Colonic mucosa (tissue), 4 donors: Measurements from ENCODE around the gene AMZ1. TPM values are rescaled to one million over a fixed set of nuclear protein-coding genes. Genes with fewer than 3 reads are reported as not detected.

Experiments
- DNase-seq: peaks from one replicate; pipeline ENCODE4 v3.0.0-alpha.2; 2020
- H3K27ac ChIP-seq: fragments of 200-600 bp; one replicate; pipeline ENCODE4 v1.8.0; 2021
- H3K27me3 ChIP-seq: fragments of 200-600 bp; one replicate; pipeline ENCODE4 v1.8.0; 2021
- H3K36me3 ChIP-seq: fragments of 200-600 bp; one replicate; pipeline ENCODE4 v1.8.0; 2021
- H3K4me1 ChIP-seq: fragments of 200-600 bp; one replicate; pipeline ENCODE4 v1.8.0; 2021; ENCODE audit warnings: mild to moderate bottlenecking
- H3K4me3 ChIP-seq: fragments of 200-600 bp; one replicate; pipeline ENCODE4 v1.8.0; 2021
- H3K9ac ChIP-seq, 2 donors: one replicate each; pipeline ENCODE4 v1.7.0; 2013; ENCODE audit warnings: control low read depth in 2 of 2, low read depth in 2 of 2, low read length in 2 of 2
- H3K9me3 ChIP-seq: fragments of 200-600 bp; one replicate; pipeline ENCODE4 v1.8.0; 2021
- intact Hi-C: fragments of 100-400 bp; cut with DNase I; formaldehyde crosslinking; loops from one replicate; pipeline ENCODE4 v1.14.1; 2022
- total RNA-seq, 2 donors: library from RNA; stranded (reverse); fragmentation: NEBNext Ultra II Directional in 1 of 2; extraction: Animal tissue kit (Norgen Biotek cat#: 25700) in 1 of 2; gene quantifications; one replicate each; pipeline ENCODE4 v1.2.1, GENCODE V29; 2021
- TF ChIP-seq, protein P1 (sequence below): fragments of 200-600 bp; IDR thresholded peaks from one replicate; pipeline ENCODE4 v1.8.0; 2022; ENCODE audit warnings: antibody characterized with exemption, mild to moderate bottlenecking
- donor health status: healthy.
- donor health status: DM: no; HTN: no; CAD: no.
- donor health status: DM: no; HTN: no; CAD: no.

AMZ1 gene
- total RNA-seq, 2 donors from 2014 or later: 0.08 TPM; not detected in 1

DNA sequence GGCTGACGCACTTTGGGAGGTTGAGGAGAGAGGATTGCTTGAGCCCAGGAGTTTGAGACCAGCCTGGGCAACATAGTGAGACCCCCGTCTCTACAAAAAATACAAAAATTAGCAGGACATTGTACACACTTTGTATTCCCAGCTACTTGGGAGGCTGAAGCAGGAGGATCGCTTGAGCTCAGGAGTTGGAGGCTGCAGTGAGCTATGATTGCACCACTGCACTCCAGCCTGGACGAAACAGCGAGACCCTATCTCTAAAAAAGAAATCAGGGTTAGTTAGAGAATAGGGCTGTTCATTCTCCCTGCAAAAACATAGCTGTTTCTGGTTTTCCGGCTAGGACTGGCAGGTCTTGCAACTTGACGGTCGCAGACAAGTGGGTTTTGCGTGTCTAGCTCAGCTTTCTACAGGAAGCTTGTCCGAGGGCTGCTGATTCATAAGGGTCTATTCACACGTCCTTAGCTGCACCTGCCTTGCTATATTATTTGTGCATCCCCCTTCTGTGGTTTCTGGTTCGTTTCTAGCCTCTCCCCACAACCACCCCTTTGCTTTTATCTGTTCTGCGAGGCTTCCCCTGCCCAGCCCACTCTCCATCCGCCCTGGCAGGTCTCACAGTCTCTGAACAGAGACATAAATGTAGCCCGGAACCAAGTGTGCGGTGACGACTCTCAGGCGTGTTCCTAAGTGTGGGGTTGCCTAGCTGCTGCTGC is 10.7 kb downstream of the AMZ1 start:
- no peak overlapping the region for H3K27ac ChIP-seq
- TF ChIP-seq, protein P1, sequence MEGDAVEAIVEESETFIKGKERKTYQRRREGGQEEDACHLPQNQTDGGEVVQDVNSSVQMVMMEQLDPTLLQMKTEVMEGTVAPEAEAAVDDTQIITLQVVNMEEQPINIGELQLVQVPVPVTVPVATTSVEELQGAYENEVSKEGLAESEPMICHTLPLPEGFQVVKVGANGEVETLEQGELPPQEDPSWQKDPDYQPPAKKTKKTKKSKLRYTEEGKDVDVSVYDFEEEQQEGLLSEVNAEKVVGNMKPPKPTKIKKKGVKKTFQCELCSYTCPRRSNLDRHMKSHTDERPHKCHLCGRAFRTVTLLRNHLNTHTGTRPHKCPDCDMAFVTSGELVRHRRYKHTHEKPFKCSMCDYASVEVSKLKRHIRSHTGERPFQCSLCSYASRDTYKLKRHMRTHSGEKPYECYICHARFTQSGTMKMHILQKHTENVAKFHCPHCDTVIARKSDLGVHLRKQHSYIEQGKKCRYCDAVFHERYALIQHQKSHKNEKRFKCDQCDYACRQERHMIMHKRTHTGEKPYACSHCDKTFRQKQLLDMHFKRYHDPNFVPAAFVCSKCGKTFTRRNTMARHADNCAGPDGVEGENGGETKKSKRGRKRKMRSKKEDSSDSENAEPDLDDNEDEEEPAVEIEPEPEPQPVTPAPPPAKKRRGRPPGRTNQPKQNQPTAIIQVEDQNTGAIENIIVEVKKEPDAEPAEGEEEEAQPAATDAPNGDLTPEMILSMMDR: no peak
- intact Hi-C loops: no loop called here
- H3K36me3 ChIP-seq: no peaks in the 10 kb centered on the region
- H3K27me3 ChIP-seq: no peaks in the 10 kb centered on the region
- DNase-seq: no peak
- no peak overlapping the region for H3K9ac ChIP-seq
- H3K9me3 ChIP-seq: no peaks in the 10 kb centered on the region
- no peaks in the 10 kb centered on the region for H3K4me1 ChIP-seq
- H3K4me3 ChIP-seq: no peak overlapping the region

DNA sequence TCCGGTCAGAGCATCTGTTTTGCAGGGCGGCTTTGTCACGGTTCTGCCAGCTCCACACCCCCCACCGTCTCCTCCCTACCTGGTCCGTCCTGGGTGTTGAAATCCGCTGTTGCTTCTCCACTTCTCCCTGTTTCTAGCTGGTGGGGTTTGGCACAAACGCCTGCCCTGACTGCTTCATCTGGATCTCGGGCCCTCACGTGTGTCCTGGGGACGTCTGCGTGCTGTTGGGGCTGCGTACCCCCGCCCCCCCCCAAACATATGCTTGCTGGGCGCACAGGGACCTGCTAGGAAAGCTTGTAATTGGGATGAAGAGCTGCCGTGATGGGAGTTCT is 11.3 kb downstream of the AMZ1 start:
- Histone ChIP-seq H3K9ac (no peak overlapping the region), H3K9me3 (no peaks in the 10 kb centered on the region), H3K36me3 (no peaks in the 10 kb centered on the region), H3K4me3 (no peak overlapping the region), H3K4me1 (no peaks in the 10 kb centered on the region), H3K27me3 (no peaks in the 10 kb centered on the region), H3K27ac (no peak overlapping the region)
- TF ChIP-seq, protein P1: no peak
- no peak for DNase-seq
- intact Hi-C loops: no loop called here

DNA sequence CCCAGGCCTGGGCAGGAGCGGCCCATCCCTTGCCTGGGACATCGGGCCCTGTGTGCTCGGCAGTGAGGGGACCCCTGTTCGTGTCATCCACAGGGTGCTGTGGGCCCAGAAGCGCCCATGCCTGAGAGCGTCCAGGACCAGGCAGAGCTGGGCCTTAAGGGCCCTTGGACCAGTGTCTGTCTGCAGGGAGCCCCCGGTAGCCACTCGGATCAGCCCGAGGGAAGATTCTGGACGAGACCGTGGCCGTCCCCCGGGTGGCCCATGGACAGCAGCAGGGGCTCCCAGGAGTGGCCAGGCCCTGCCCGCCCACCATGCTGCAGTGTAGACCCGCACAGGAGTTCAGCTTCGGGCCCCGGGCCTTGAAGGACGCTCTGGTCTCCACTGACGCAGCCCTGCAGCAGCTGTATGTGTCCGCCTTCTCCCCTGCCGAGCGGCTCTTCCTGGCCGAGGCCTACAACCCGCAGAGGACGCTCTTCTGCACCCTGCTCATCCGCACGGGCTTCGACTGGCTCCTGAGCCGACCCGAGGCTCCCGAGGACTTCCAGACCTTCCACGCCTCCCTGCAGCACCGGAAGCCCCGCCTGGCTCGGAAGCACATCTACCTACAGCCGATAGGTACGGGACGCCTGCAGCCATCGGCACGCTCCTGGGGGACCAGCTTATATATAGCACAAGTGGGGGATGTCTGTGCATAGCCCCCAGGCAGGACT is 12.3 kb downstream of the AMZ1 start:
- no peak for DNase-seq
- intact Hi-C loops: no loop called here

DNA sequence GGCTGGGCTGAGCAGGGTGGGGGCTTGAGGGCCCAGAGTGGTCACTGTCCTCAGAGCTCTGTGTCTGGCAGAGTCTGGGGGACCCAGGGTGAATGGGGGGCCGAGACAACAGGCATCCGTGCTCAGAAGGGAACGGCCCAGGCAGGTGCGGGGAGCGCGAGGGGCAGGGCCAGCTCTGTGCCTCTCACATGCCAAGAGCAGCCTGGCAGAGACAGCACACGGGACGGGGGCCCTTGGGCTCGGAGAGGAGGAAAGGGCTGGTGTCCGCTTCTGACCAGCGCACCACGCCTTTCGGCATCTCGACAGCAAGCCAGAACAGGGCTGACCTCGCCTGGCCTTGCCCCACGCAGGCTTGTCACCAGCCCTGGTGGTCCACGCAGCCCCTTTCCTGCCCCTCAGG is 13.4 kb downstream of the AMZ1 start:
- no peaks in the 10 kb centered on the region for H3K9me3 ChIP-seq
- H3K4me1 ChIP-seq: no peaks in the 10 kb centered on the region
- no peaks in the 10 kb centered on the region for H3K36me3 ChIP-seq
- no peak overlapping the region for H3K27ac ChIP-seq
- H3K4me3 ChIP-seq: no peak overlapping the region
- no peak for DNase-seq
- TF ChIP-seq, protein P1: no peak
- intact Hi-C loops: no loop called here
- no peak overlapping the region for H3K9ac ChIP-seq
- no peaks in the 10 kb centered on the region for H3K27me3 ChIP-seq

More for the DNA sequence above, 12.3 kb downstream of the AMZ1 start:
- H3K4me3 ChIP-seq: no peak overlapping the region
- TF ChIP-seq, protein P1: no peak
- no peaks in the 10 kb centered on the region for H3K27me3 ChIP-seq
- no peak overlapping the region for H3K9ac ChIP-seq
- no peaks in the 10 kb centered on the region for H3K36me3 ChIP-seq
- H3K9me3 ChIP-seq: no peaks in the 10 kb centered on the region
- H3K27ac ChIP-seq: no peak overlapping the region
- no peaks in the 10 kb centered on the region for H3K4me1 ChIP-seq

DNA sequence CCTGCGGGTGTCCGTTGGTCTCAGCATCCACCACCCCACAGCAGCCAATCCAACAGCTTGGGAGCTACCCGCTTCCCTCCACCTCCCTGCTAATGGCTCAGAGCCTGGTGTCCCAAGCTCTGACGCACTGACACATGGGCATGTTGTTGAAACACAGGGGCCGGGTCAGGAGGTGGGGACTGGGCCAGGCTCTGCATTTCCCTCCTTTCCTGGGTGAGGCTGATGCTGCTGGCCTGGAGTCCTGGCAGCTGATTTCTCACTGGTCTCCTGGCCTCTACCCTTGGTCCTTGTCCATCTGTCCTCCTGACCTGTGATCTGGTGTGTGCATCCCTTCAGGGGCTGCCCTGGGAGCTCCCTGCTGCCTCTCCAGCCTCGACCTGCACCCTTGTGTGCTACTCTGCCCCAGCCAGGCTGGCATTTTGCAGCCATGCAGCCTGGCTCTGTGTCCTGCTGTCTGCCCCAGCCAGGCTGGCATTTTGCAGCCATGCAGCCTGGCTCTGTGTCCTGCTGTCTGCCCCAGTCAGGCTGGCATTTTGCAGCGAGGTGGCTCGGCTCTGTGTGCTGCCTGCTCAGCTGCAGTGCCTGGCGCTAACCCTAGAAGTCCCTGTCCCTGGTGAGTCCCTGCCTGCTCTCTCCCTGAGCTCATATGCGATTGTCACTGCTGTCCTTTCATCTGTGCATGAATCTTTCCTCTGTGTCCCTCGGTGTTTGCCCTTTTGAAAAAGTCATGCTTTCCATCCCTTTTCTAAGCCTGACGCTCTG is 14.0 kb downstream of the AMZ1 start:
- TF ChIP-seq, protein P1: no peak
- Histone ChIP-seq H3K4me1 (no peaks in the 10 kb centered on the region), H3K36me3 (no peaks in the 10 kb centered on the region), H3K4me3 (no peak overlapping the region), H3K27me3 (no peaks in the 10 kb centered on the region), H3K27ac (no peak overlapping the region), H3K9me3 (no peaks in the 10 kb centered on the region), H3K9ac (no peak overlapping the region)
- DNase-seq: no peak
- intact Hi-C loops: no loop called here
